Large intestine (tissue), 3 donors: ENCODE data around the gene FRMD6. TPM values are rescaled to one million over a fixed set of nuclear protein-coding genes. Genes with fewer than 3 reads are reported as not detected.

Experiments
- DNase-seq, 2 donors: peaks; one replicate each; pipeline versions ENCODE4 v3.0.0 to v3.0.0-alpha.2; 2013
- H3K27ac ChIP-seq: one replicate; pipeline ENCODE4 v1.5.1; 2013; ENCODE audit warnings: low read length
- H3K27me3 ChIP-seq: 2 replicates; pipeline ENCODE4 v1.6.1; 2013; ENCODE audit warnings: low read length; ENCODE audit not compliant: control insufficient read depth, insufficient read depth
- H3K36me3 ChIP-seq: 2 replicates; pipeline ENCODE4 v1.6.1; 2013; ENCODE audit warnings: low read length; ENCODE audit not compliant: control insufficient read depth, insufficient read depth
- H3K4me1 ChIP-seq: one replicate; pipeline ENCODE4 v1.6.1; 2013; ENCODE audit warnings: low read length; ENCODE audit not compliant: control insufficient read depth, insufficient read depth
- H3K4me3 ChIP-seq: one replicate; pipeline ENCODE4 v1.5.1; 2013; ENCODE audit warnings: low read length
- H3K9me3 ChIP-seq: one replicate; pipeline ENCODE4 v1.6.1; 2013; ENCODE audit warnings: mild to moderate bottlenecking, low read depth, low read length, moderate library complexity; ENCODE audit not compliant: control insufficient read depth
- whole genome bisulfite sequencing: methylation state at CpG from one replicate; pipeline ENCODE4 v1.1.5; 2013; ENCODE audit warnings: low lambda C conversion rate; ENCODE audit not compliant: insufficient coverage; 5-methylcytosine and 5-hydroxymethylcytosine counted together
- polyA plus RNA-seq: library from polyadenylated mRNA; unstranded; fragments of 120-200 nt; gene quantifications from one replicate; pipeline ENCODE4 v1.2.1, GENCODE V29; 2013

FRMD6 gene
- polyA plus RNA-seq, 1 donor: 10.3 TPM

DNA sequence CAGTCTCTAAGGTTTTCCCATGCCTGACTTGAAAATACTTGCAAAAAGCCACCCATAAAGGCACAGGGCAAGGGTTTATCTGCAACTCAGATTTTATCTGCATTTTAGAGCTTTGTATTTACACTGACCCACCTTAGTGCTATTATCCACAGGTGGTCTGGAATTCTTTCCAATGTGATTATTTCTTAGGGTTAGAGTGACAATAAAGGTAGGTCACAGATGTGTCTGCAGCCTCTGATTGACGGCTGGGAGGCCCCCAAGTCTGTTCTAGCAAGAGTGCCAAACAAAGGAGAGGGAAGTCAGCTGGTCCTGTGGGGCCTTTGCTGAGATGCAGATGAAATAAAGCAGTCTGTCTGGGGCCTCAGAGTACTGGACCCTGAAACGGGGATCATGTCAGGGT lies 64.0 kb downstream of the FRMD6 start:
- Histone ChIP-seq H3K27ac (no peak overlapping the region), H3K4me3 (no peak overlapping the region), H3K27me3 (no peaks in the 10 kb centered on the region), H3K36me3 (peaks cover 17% of the 10 kb centered on the region), H3K4me1 (peaks cover 3% of the 10 kb centered on the region), H3K9me3 (peaks cover 3% of the 10 kb centered on the region)
- no peak for DNase-seq
- WGBS: no CpG with 5 or more reads among the region's 2 CpGs

GRCh38 chr14:51716610-51717009 lies 64.9 kb downstream of the FRMD6 start:
- DNase-seq: no peak
- Histone ChIP-seq H3K27me3 (no peaks in the 10 kb centered on the region), H3K4me3 (no peak overlapping the region), H3K4me1 (peaks cover 3% of the 10 kb centered on the region), H3K27ac (no peak overlapping the region), H3K9me3 (peaks cover 3% of the 10 kb centered on the region), H3K36me3 (peaks cover 17% of the 10 kb centered on the region)
- 92% methylated on average over 2 of the region's 6 CpGs for WGBS

GRCh38 chr14:51717766-51718165 lies 66.1 kb downstream of the FRMD6 start:
- peaks cover 3% of the 10 kb centered on the region for H3K4me1 ChIP-seq
- H3K36me3 ChIP-seq: peaks cover 24% of the 10 kb centered on the region
- no peak for DNase-seq
- H3K27me3 ChIP-seq: no peaks in the 10 kb centered on the region
- 100% methylated on average over 1 of the region's 3 CpGs for WGBS
- no peak overlapping the region for H3K4me3 ChIP-seq
- no peak overlapping the region for H3K27ac ChIP-seq
- H3K9me3 ChIP-seq: peaks cover 3% of the 10 kb centered on the region

DNA sequence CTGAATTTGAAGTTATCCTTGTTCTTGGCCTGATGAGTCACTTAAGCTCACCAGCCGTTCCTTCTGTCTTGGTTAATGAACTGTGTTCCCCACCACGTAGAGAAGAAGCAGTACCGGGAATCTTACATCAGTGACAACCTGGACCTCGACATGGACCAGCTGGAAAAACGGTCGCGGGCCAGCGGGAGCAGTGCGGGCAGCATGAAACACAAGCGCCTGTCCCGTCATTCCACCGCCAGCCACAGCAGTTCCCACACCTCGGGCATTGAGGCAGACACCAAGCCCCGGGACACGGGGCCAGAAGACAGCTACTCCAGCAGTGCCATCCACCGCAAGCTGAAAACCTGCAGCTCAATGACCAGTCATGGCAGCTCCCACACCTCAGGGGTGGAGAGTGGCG lies 68.2 kb downstream of the FRMD6 start:
- Histone ChIP-seq H3K4me3 (no peak overlapping the region), H3K27me3 (no peaks in the 10 kb centered on the region), H3K9me3 (peaks cover 3% of the 10 kb centered on the region), H3K36me3 (peaks cover 26% of the 10 kb centered on the region), H3K4me1 (peaks cover 3% of the 10 kb centered on the region), H3K27ac (no peak overlapping the region)
- DNase-seq: no peak
- WGBS: no CpG with 5 or more reads among the region's 17 CpGs

DNA sequence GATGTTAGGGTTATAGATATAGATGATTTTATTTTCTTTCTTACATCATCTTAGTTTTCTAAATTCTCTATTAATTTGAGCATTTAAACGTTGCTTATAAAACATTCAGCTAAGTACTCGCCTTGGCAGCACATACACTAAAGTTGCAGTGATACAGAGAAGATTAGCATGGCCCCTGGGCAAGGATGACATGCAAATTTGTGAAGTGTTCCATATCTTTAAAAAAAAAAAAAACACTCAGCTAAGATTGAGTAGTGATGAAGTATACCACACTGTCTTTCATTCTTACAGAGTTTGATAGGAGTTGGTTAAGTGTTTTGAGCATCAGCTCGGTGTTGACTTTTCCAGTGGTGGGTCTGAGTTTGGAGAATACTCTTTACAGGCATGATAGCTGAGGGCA lies 72.3 kb downstream of the FRMD6 start:
- Histone ChIP-seq H3K27ac (no peak overlapping the region), H3K9me3 (peaks cover 3% of the 10 kb centered on the region), H3K4me3 (no peak overlapping the region), H3K27me3 (no peaks in the 10 kb centered on the region), H3K36me3 (peaks cover 28% of the 10 kb centered on the region), H3K4me1 (no peaks in the 10 kb centered on the region)
- no peak for DNase-seq
- 93% methylated on average over 2 of the region's 3 CpGs for WGBS

GRCh38 chr14:51724650-51725049 lies 72.9 kb downstream of the FRMD6 start:
- DNase-seq: no peak
- Histone ChIP-seq H3K9me3 (peaks cover 3% of the 10 kb centered on the region), H3K27ac (no peak overlapping the region), H3K4me1 (no peaks in the 10 kb centered on the region), H3K27me3 (no peaks in the 10 kb centered on the region), H3K4me3 (no peak overlapping the region), H3K36me3 (peaks cover 28% of the 10 kb centered on the region)
- WGBS: 94% methylated on average over 3 of the region's 3 CpGs

- Histone ChIP-seq H3K36me3 (peaks cover 27% of the 10 kb centered on the region), H3K4me3 (no peak overlapping the region), H3K27me3 (no peaks in the 10 kb centered on the region), H3K27ac (no peak overlapping the region), H3K9me3 (peaks cover 1% of the 10 kb centered on the region), H3K4me1 (no peaks in the 10 kb centered on the region)
- WGBS: no CpG with 5 or more reads among the region's 3 CpGs
- no peak for DNase-seq
Observed at GRCh38 chr14:51725061-51725460, 73.4 kb downstream of the FRMD6 start.

GRCh38 chr14:51726166-51726899 lies 74.6 kb downstream of the FRMD6 start:
- H3K4me1 ChIP-seq: no peaks in the 10 kb centered on the region
- 80% methylated on average over 1 of the region's 2 CpGs for WGBS
- H3K27ac ChIP-seq: no peak overlapping the region
- H3K4me3 ChIP-seq: no peak overlapping the region
- no peaks in the 10 kb centered on the region for H3K9me3 ChIP-seq
- peaks cover 21% of the 10 kb centered on the region for H3K36me3 ChIP-seq
- DNase-seq: no peak
- H3K27me3 ChIP-seq: no peaks in the 10 kb centered on the region

- Histone ChIP-seq H3K36me3 (peaks cover 15% of the 10 kb centered on the region), H3K4me1 (no peaks in the 10 kb centered on the region), H3K27me3 (no peaks in the 10 kb centered on the region), H3K4me3 (no peak overlapping the region), H3K9me3 (no peaks in the 10 kb centered on the region), H3K27ac (no peak overlapping the region)
- WGBS: 80% methylated on average over 1 of the region's 5 CpGs
- no peak for DNase-seq
Observed at GRCh38 chr14:51727526-51727925, 75.8 kb downstream of the FRMD6 start.

- Histone ChIP-seq H3K36me3 (peaks cover 10% of the 10 kb centered on the region), H3K27ac (no peak overlapping the region), H3K27me3 (no peaks in the 10 kb centered on the region), H3K4me3 (no peak overlapping the region), H3K9me3 (no peaks in the 10 kb centered on the region), H3K4me1 (no peaks in the 10 kb centered on the region)
- 100% methylated on average over 1 of the region's 1 CpG for WGBS
- no peak for DNase-seq
Observed at GRCh38 chr14:51730098-51730497, 78.4 kb downstream of the FRMD6 start.

DNA sequence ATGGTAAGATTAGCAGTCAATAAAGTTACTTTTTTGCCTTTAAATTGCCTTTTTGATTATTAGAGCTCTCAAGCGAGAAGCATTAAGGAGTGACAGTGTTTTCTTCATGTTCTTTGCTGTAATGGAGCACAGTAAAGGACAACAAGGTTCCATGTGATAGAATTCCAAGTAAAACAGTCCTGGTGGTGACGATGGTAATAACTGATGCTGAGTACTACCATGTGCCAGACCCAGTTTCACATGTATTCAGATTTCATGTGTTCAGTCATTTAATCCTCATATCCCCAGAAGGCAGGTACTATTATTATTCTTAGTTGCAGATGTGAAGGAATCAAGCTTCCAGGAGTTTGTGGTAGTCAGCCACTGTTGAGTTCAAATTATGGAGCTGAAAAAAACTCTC lies 79.0 kb downstream of the FRMD6 start:
- Histone ChIP-seq H3K27me3 (no peaks in the 10 kb centered on the region), H3K27ac (no peak overlapping the region), H3K4me1 (no peaks in the 10 kb centered on the region), H3K36me3 (peaks cover 8% of the 10 kb centered on the region), H3K4me3 (no peak overlapping the region), H3K9me3 (no peaks in the 10 kb centered on the region)
- DNase-seq: no peak
- no CpG with 5 or more reads among the region's 2 CpGs for WGBS
